Activated T-cell treated with anti-CD3 and anti-CD28 coated beads for 48 hours (primary cell): ENCODE data around the gene TCERG1L.
"Not testable (repeated sequence)": the region's sequence is repeated elsewhere in the genome, so short reads cannot be mapped to it uniquely, and the experiment has no call there.

ENCODE experiments used
- DNase-seq: peaks from one replicate; pipeline ENCODE4 v3.0.0-alpha.2; 2020; ENCODE audit warnings: low read depth

The TCERG1L gene

GRCh38 chr10:131100418-131101410, 210.8 kb downstream of the TCERG1L start:
- not testable (repeated sequence) for DNase-seq

GRCh38 chr10:131099028-131099726, 212.3 kb downstream of the TCERG1L start:
- DNase-seq, result no peak

GRCh38 chr10:131098416-131098952, 213.0 kb downstream of the TCERG1L start:
- DNase-seq, result no peak

GRCh38 chr10:131096031-131096430, 215.5 kb downstream of the TCERG1L start:
- no peak for DNase-seq

GRCh38 chr10:131095313-131095580, 216.3 kb downstream of the TCERG1L start:
- no peak for DNase-seq

- DNase-seq, result no peak
These were observed 216.8 kb downstream of the TCERG1L start for GRCh38 chr10:131094527-131095312.

- DNase-seq, result no peak
These were observed 217.6 kb downstream of the TCERG1L start for GRCh38 chr10:131093795-131094366.

- no peak for DNase-seq
These were observed 218.2 kb downstream of the TCERG1L start for GRCh38 chr10:131093346-131093745.

- DNase-seq, result no peak
These were observed 218.6 kb downstream of the TCERG1L start for GRCh38 chr10:131092876-131093275.

GRCh38 chr10:131092386-131092785, 219.1 kb downstream of the TCERG1L start:
- DNase-seq, result no peak

- DNase-seq, result no peak
These were observed 219.8 kb downstream of the TCERG1L start for GRCh38 chr10:131091682-131092081.

- no peak for DNase-seq
These were observed 220.5 kb downstream of the TCERG1L start for GRCh38 chr10:131090761-131091661.

GRCh38 chr10:131089861-131090260, 221.7 kb downstream of the TCERG1L start:
- DNase-seq, result no peak

- DNase-seq, result no peak
These were observed 222.4 kb downstream of the TCERG1L start for GRCh38 chr10:131089150-131089549.

GRCh38 chr10:131088619-131089018, 222.9 kb downstream of the TCERG1L start:
- DNase-seq, result no peak

- DNase-seq, result no peak
These were observed 223.9 kb downstream of the TCERG1L start for GRCh38 chr10:131087464-131088215.

GRCh38 chr10:131086511-131086910, 225.0 kb downstream of the TCERG1L start:
- DNase-seq, result no peak

- no peak for DNase-seq
These were observed 225.4 kb downstream of the TCERG1L start for GRCh38 chr10:131086094-131086493.

GRCh38 chr10:131085091-131085860, 226.2 kb downstream of the TCERG1L start:
- no peak for DNase-seq
